ENCODE measurements around the gene PPP2R5C.

Gene PPP2R5C

DNA sequence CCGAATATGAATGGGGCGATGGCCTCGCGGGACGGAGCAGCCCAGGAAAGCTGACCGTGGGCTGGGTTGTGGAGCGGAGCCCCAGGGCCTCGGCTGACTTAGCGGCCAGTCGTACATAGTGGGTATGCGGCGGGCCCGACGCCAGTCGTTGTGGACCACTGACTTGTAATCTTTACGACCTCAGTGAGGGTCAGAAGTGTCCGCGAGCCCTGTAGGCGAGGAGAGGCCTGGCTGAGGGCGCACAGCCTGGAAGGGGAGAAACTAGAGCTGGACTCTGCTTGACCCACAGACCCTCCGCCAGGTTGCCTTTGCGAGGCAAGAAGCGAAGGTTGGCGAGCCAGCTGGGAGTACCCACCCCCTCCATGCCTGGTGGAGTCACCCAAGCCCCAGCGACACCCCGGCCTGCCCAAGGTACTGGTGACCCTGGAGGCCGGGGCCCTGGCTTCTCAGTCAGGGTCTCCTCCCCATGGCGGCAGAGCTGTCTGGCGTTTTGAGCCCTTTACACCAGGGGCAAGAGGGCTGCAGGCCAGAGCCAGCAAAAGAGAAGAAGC is 187.2 kb downstream of the PPP2R5C start:
- peak overlapping the region; percentile 92 to 98 for H3K4me3 ChIP-seq (ENCODE audit: low read depth in 1 of 2, low read length in 2 of 2)
- H3K27ac ChIP-seq (ENCODE audit: low read depth, low read length), result peak overlapping the region; percentile 96
- H3K36me3 ChIP-seq (ENCODE audit: control insufficient read depth in 1 of 2, insufficient read depth in 2 of 2, low read length in 2 of 2), result peaks cover 0 to 2% of the 10 kb centered on the region in 2 donors
- no peaks in the 10 kb centered on the region for H3K9me3 ChIP-seq (ENCODE audit: control insufficient read depth in 1 of 2, low read length in 2 of 2)
- peaks cover 7 to 21% of the 10 kb centered on the region in 2 donors for H3K4me1 ChIP-seq (ENCODE audit: control insufficient read depth in 1 of 2, insufficient read depth in 2 of 2, low read length in 2 of 2)
- no peaks in the 10 kb centered on the region for H3K27me3 ChIP-seq (ENCODE audit: control insufficient read depth in 1 of 2, insufficient read depth in 2 of 2, low read length in 2 of 2)
- peak overlapping the region; percentile 97 to 100 for H3K9ac ChIP-seq (ENCODE audit: low read depth in 1 of 2, low read length in 2 of 2)

DNA sequence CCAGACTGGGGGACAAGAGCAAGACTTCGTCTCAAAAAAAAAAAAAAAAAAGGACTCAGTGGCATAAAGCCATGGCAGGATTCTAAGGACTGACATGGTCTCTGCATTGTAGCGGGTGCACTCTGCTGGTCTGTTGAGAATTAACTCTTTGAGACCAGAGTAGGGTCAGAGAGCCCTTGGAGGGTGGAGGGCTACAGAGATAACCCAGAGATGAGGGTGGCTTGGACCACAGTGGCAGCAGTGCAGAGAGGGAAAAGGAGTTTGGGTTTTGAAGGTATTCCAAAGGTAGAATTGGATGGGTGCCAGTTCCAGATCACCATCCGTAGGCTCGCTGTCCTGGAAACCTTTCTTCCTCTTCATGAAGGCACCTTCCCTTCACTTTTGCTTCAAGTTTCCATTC is 188.6 kb downstream of the PPP2R5C start:
- Histone ChIP-seq H3K9ac (ENCODE audit: low read depth in 1 of 2, low read length in 2 of 2) (no peak overlapping the region), H3K36me3 (ENCODE audit: control insufficient read depth in 1 of 2, insufficient read depth in 2 of 2, low read length in 2 of 2) (peaks cover 0 to 2% of the 10 kb centered on the region in 2 donors), H3K4me1 (ENCODE audit: control insufficient read depth in 1 of 2, insufficient read depth in 2 of 2, low read length in 2 of 2) (peaks cover 7 to 21% of the 10 kb centered on the region in 2 donors), H3K27me3 (ENCODE audit: control insufficient read depth in 1 of 2, insufficient read depth in 2 of 2, low read length in 2 of 2) (no peaks in the 10 kb centered on the region), H3K27ac (ENCODE audit: low read depth, low read length) (no peak overlapping the region), H3K4me3 (ENCODE audit: low read depth in 1 of 2, low read length in 2 of 2) (no peak overlapping the region), H3K9me3 (ENCODE audit: control insufficient read depth in 1 of 2, low read length in 2 of 2) (no peaks in the 10 kb centered on the region)

DNA sequence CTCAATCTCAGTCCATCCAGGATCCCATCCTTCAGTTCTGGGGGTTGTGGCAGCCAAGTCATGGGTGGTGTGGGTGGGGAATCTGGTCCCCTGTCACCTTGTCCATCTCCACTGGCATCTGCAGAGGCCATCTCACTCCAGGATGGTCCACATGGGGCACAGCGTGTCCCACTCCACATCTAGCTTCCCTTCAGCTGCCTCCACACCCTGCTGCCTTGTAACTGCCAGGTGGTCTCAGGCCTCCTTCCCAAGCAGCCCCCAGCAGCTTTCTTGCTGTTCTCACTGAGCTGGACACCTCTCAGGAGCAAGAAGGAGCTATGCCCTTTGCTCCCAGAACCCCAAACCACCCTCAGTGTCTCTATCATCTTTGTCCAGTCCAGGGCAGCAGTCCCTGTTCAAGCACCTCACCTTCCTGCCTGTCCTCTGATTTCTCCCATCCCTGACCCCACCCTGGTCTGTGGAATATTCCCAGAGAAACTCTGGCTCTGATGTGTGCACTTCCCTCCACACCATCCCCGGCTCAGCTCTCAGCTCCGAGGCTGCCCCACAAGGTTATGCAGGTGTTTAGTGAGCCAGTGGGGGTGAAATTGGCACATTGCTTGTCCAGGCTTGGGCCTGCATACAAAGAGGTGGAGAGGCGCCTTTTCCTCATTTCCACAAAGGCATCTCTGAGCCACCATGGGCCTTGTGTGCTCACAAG is 189.2 kb downstream of the PPP2R5C start:
- H3K9me3 ChIP-seq (ENCODE audit: control insufficient read depth in 1 of 2, low read length in 2 of 2), result no peaks in the 10 kb centered on the region
- H3K4me1 ChIP-seq (ENCODE audit: control insufficient read depth in 1 of 2, insufficient read depth in 2 of 2, low read length in 2 of 2), result peaks cover 7 to 21% of the 10 kb centered on the region in 2 donors
- H3K9ac ChIP-seq (ENCODE audit: low read depth in 1 of 2, low read length in 2 of 2), result no peak overlapping the region
- H3K27ac ChIP-seq (ENCODE audit: low read depth, low read length), result no peak overlapping the region
- H3K36me3 ChIP-seq (ENCODE audit: control insufficient read depth in 1 of 2, insufficient read depth in 2 of 2, low read length in 2 of 2), result peaks cover 0 to 2% of the 10 kb centered on the region in 2 donors
- H3K4me3 ChIP-seq (ENCODE audit: low read depth in 1 of 2, low read length in 2 of 2), result no peak overlapping the region
- H3K27me3 ChIP-seq (ENCODE audit: control insufficient read depth in 1 of 2, insufficient read depth in 2 of 2, low read length in 2 of 2), result no peaks in the 10 kb centered on the region

DNA sequence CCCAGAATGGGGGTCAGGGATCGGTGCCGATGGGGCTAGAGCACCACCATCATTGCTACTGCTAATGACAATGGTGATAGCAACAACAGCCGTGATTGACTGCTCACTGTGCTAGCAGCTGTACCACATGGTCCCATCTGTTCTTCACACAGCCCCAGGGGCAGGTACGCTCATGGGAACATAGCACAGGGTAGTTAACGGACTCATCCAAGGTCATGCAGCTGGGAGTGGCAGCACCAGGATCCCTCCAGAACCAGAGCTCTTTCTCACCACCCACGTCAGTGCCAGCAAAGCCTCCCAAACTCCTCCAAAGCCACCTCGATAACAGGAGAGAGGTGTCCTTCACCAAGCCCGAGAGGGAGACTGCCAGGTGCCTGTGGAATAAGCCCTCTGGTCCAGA is 191.6 kb downstream of the PPP2R5C start:
- Histone ChIP-seq H3K9ac (ENCODE audit: low read depth in 1 of 2, low read length in 2 of 2) (no peak overlapping the region), H3K27ac (ENCODE audit: low read depth, low read length) (no peak overlapping the region), H3K4me1 (ENCODE audit: control insufficient read depth in 1 of 2, insufficient read depth in 2 of 2, low read length in 2 of 2) (peaks cover 7 to 21% of the 10 kb centered on the region in 2 donors), H3K27me3 (ENCODE audit: control insufficient read depth in 1 of 2, insufficient read depth in 2 of 2, low read length in 2 of 2) (no peaks in the 10 kb centered on the region), H3K9me3 (ENCODE audit: control insufficient read depth in 1 of 2, low read length in 2 of 2) (no peaks in the 10 kb centered on the region), H3K36me3 (ENCODE audit: control insufficient read depth in 1 of 2, insufficient read depth in 2 of 2, low read length in 2 of 2) (peaks cover 0 to 6% of the 10 kb centered on the region in 2 donors), H3K4me3 (ENCODE audit: low read depth in 1 of 2, low read length in 2 of 2) (no peak overlapping the region)

DNA sequence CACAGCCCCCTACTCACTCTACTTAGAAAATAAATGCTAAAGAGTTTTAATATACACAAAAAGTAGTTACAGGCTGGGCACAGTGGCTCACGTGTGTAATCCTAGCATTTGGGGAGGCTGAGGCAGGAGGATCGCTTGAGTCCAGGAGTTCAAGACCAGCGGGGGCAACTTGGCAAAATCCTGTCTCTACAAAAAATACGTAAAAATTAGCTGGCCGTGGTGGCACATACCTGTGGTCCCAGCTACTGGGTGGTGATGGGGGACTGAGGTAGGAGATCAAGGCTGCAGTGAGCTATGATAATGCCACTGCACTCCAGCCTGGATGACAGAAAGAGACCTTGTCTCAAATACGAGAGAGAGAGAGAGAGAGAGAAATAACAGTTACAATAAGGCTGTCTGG is 193.0 kb downstream of the PPP2R5C start:
- peaks cover 0 to 6% of the 10 kb centered on the region in 2 donors for H3K36me3 ChIP-seq (ENCODE audit: control insufficient read depth in 1 of 2, insufficient read depth in 2 of 2, low read length in 2 of 2)
- no peak overlapping the region for H3K4me3 ChIP-seq (ENCODE audit: low read depth in 1 of 2, low read length in 2 of 2)
- no peak overlapping the region for H3K9ac ChIP-seq (ENCODE audit: low read depth in 1 of 2, low read length in 2 of 2)
- H3K9me3 ChIP-seq (ENCODE audit: control insufficient read depth in 1 of 2, low read length in 2 of 2), result no peaks in the 10 kb centered on the region
- H3K27ac ChIP-seq (ENCODE audit: low read depth, low read length), result no peak overlapping the region
- no peaks in the 10 kb centered on the region for H3K27me3 ChIP-seq (ENCODE audit: control insufficient read depth in 1 of 2, insufficient read depth in 2 of 2, low read length in 2 of 2)
- peaks cover 0 to 12% of the 10 kb centered on the region in 2 donors for H3K4me1 ChIP-seq (ENCODE audit: control insufficient read depth in 1 of 2, insufficient read depth in 2 of 2, low read length in 2 of 2)

DNA sequence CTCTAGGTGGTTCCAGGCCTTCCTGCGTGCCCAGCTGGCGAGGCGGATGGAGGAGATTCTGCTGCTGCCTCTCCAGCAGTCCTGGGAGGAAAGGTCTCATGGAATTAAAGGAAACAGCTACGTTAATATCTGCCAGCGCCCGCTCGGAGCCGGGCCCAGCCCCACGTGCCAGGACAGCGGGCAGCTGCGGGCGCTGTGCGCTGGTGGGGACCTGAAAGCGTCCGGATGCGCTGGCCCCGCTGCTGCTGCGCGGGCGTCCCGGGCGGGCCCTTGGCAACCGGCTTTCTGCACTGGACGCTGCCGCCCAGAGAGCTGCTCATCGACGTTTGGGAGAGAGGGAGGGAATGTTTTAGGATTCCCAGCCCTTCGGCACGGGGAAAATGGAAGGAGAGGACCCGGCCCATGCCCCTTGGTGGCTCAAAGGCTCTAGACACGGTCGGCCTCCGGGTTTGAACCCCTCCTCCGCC is 194.2 kb downstream of the PPP2R5C start:
- Histone ChIP-seq H3K27me3 (ENCODE audit: control insufficient read depth in 1 of 2, insufficient read depth in 2 of 2, low read length in 2 of 2) (no peaks in the 10 kb centered on the region), H3K9ac (ENCODE audit: low read depth in 1 of 2, low read length in 2 of 2) (no peak overlapping the region), H3K4me3 (ENCODE audit: low read depth in 1 of 2, low read length in 2 of 2) (no peak overlapping the region), H3K27ac (ENCODE audit: low read depth, low read length) (no peak overlapping the region), H3K9me3 (ENCODE audit: control insufficient read depth in 1 of 2, low read length in 2 of 2) (no peaks in the 10 kb centered on the region), H3K4me1 (ENCODE audit: control insufficient read depth in 1 of 2, insufficient read depth in 2 of 2, low read length in 2 of 2) (peaks cover 0 to 4% of the 10 kb centered on the region in 2 donors), H3K36me3 (ENCODE audit: control insufficient read depth in 1 of 2, insufficient read depth in 2 of 2, low read length in 2 of 2) (peaks cover 0 to 6% of the 10 kb centered on the region in 2 donors)

DNA sequence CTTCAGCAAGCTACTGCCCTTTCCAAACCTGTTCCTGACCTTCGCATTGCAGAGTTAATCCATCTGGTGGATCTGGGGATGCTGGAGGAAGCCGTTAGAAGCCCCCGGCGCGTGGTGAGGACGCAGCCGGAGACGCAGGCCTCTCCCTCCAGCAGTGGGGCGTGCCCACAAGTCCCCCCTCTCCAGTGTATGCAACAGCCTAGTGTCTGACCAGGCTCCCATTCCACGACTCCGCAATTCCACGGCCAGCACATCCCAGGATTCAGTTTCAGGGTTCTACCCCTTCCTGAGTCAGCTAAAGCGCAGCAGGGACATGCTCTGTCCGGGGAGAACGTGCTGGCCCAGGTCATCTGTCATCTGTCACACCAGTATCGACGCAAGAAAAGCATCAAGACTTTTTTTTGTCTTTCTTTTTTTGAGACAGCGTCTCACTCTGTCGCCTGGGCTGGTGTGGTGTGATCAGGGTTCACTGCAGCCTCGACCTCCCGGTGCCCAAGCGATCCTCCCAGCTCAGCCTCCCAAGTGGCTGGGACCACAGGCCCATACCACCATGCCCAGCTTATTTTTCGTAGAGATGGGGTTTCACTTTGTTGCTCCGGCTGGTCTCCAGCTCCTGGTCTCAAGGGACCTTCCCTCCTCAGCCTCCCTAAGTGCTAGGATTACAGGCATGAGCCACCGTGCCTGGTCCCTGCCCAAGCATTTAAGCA is 194.8 kb downstream of the PPP2R5C start:
- peaks cover 0 to 3% of the 10 kb centered on the region in 2 donors for H3K4me1 ChIP-seq (ENCODE audit: control insufficient read depth in 1 of 2, insufficient read depth in 2 of 2, low read length in 2 of 2)
- peaks cover 0 to 6% of the 10 kb centered on the region in 2 donors for H3K36me3 ChIP-seq (ENCODE audit: control insufficient read depth in 1 of 2, insufficient read depth in 2 of 2, low read length in 2 of 2)
- H3K27me3 ChIP-seq (ENCODE audit: control insufficient read depth in 1 of 2, insufficient read depth in 2 of 2, low read length in 2 of 2), result no peaks in the 10 kb centered on the region
- H3K9ac ChIP-seq (ENCODE audit: low read depth in 1 of 2, low read length in 2 of 2), result no peak overlapping the region
- H3K27ac ChIP-seq (ENCODE audit: low read depth, low read length), result no peak overlapping the region
- no peaks in the 10 kb centered on the region for H3K9me3 ChIP-seq (ENCODE audit: control insufficient read depth in 1 of 2, low read length in 2 of 2)
- H3K4me3 ChIP-seq (ENCODE audit: low read depth in 1 of 2, low read length in 2 of 2), result no peak overlapping the region

DNA sequence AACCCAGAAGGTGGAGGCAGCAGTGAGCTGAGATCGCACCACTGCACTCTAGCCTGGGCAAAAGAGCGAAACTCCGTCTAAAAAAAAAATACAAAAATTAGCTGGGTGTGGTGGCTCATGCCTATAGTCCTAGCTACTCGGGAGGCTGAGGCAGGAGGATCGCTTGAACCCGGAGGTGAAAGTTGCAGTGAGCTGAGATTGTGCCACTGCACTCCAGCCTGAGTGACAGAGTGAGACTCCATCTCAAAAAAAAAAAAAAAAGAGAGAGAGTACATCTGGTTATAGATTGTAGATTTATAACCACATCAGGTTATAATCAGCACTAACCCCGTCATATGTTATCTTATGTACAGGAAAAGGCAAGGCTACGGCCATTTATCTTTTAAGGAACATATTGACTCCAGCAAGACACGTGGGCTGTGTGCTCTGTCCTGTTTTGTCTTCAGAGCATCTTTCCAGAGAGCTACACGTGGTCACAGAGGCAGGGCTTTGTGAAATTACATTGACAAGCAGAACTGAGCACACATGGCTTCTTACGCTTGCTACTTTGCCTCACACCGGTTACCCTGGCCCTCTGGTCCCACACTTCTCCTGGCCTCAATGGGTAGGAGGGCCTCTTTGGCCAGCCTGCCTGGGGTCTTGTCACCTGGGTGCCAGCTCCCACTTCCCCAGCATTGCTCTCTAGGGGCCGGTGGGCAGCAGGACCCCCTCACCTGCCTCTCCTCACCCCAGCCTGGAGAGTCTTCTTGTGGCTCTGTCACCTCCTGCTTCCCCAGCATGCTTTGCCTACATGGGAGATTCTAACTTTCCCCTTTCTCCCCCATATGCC is 196.1 kb downstream of the PPP2R5C start:
- no peaks in the 10 kb centered on the region for H3K9me3 ChIP-seq (ENCODE audit: control insufficient read depth in 1 of 2, low read length in 2 of 2)
- H3K9ac ChIP-seq (ENCODE audit: low read depth in 1 of 2, low read length in 2 of 2), result no peak overlapping the region
- H3K4me3 ChIP-seq (ENCODE audit: low read depth in 1 of 2, low read length in 2 of 2), result no peak overlapping the region
- H3K27ac ChIP-seq (ENCODE audit: low read depth, low read length), result no peak overlapping the region
- peaks cover 8 to 12% of the 10 kb centered on the region in 2 donors for H3K4me1 ChIP-seq (ENCODE audit: control insufficient read depth in 1 of 2, insufficient read depth in 2 of 2, low read length in 2 of 2)
- no peaks in the 10 kb centered on the region for H3K27me3 ChIP-seq (ENCODE audit: control insufficient read depth in 1 of 2, insufficient read depth in 2 of 2, low read length in 2 of 2)
- peaks cover 0 to 4% of the 10 kb centered on the region in 2 donors for H3K36me3 ChIP-seq (ENCODE audit: control insufficient read depth in 1 of 2, insufficient read depth in 2 of 2, low read length in 2 of 2)

DNA sequence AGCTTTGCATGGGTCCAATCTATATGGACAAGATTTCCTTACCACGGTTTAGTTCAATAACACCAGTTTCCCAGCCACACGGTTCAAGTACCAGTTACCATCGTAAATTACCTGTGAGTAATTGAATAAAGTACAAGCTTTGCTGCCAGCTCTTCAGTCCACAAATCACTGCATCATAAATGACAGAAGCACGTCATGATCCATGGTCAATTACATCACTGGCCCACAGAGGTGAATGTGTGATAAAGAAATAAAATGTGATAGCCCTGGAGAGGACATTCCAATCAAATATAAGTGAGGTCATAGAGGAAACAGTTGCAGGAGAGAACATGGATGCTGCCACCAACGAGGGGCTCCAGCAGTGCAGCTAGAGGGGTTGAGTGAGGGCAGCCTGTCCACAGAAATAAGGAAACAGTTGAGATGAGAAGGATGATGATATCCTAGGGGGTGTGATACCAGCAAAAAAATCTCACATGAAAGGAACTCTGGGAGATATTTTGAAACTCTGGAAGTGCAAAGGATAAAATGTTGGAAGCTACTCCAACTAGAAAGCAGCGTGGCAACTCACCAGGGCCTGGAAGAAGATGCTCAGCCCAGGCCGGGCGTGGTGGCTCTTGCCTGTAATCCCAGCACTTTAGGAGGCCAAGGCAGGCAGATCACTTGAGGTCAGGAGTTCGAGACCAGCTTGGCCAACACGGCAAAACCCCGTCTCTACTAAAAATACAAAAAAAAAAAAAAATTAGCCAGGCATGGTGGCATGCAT is 197.1 kb downstream of the PPP2R5C start:
- Histone ChIP-seq H3K9me3 (ENCODE audit: control insufficient read depth in 1 of 2, low read length in 2 of 2) (no peaks in the 10 kb centered on the region), H3K27me3 (ENCODE audit: control insufficient read depth in 1 of 2, insufficient read depth in 2 of 2, low read length in 2 of 2) (no peaks in the 10 kb centered on the region), H3K9ac (ENCODE audit: low read depth in 1 of 2, low read length in 2 of 2) (no peak overlapping the region), H3K4me3 (ENCODE audit: low read depth in 1 of 2, low read length in 2 of 2) (no peak overlapping the region), H3K27ac (ENCODE audit: low read depth, low read length) (no peak overlapping the region), H3K36me3 (ENCODE audit: control insufficient read depth in 1 of 2, insufficient read depth in 2 of 2, low read length in 2 of 2) (peaks cover 0 to 4% of the 10 kb centered on the region in 2 donors), H3K4me1 (ENCODE audit: control insufficient read depth in 1 of 2, insufficient read depth in 2 of 2, low read length in 2 of 2) (peaks cover 11 to 15% of the 10 kb centered on the region in 2 donors)

Measured in duodenal mucosa (tissue), 2 donors.